ENCODE data around the gene ACRV1. TPM values are rescaled to one million over a fixed set of nuclear protein-coding genes. Genes with fewer than 3 reads are reported as not detected.
A peak's percentile ranks its signal among the peaks of the same experiment; 100 is the strongest.

ACRV1 gene
- total and polyA plus RNA-seq, 12 donors, result not detected

- no peaks in the 10 kb centered on the region for H3K4me1 ChIP-seq
- no peak overlapping the region for H3K27ac ChIP-seq
- H3K9me3 ChIP-seq, result no peaks in the 10 kb centered on the region
- no peaks in the 10 kb centered on the region for H3K27me3 ChIP-seq
- H3K4me3 ChIP-seq, result no peak overlapping the region
- H3K36me3 ChIP-seq, result peaks cover 0 to 44% (median 0%) of the 10 kb centered on the region in 9 donors
- WGBS, 2 donors, result 77 to 79% methylated on average over 1 of the region's 1 CpG
- ATAC-seq (no peak), DNase-seq (no peak)
- intact Hi-C loops (cut with DNase I), result no loop called here
- no peak for TF ChIP-seq CTCF (IDR thresholded peaks at IDR 0.05)
These were observed 42.3 kb downstream of the ACRV1 start for GRCh38 chr11:125638315-125638714.

DNA sequence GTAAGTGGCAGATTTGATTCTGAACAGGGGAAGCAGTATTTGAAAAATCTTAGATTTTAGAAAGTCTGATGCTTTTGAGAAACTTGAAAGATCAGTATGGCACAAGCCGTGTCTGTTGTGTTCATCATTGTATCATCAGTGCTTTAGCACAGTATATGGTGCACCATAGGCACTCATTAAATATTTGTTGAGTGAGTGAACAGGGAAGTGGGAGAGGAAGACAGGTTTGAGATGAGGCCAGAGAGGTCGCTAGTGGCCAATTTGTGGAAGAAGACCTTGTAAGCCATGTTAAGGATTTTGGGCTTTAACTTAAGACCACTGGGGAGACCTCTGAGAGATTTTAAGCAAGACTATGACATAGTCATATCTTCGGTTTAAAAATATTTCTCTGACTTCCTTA is 42.8 kb downstream of the ACRV1 start:
- DNase-seq (no peak), ATAC-seq (no peak)
- H3K27ac ChIP-seq, result no peak overlapping the region
- TF ChIP-seq CTCF (IDR thresholded peaks at IDR 0.05), result no peak
- no peaks in the 10 kb centered on the region for H3K27me3 ChIP-seq
- intact Hi-C loops (cut with DNase I), result no loop called here
- H3K4me1 ChIP-seq, result no peaks in the 10 kb centered on the region
- peaks cover 0 to 46% (median 0%) of the 10 kb centered on the region in 9 donors for H3K36me3 ChIP-seq
- H3K9me3 ChIP-seq, result no peaks in the 10 kb centered on the region
- H3K4me3 ChIP-seq, result no peak overlapping the region
- 87 to 94% methylated on average over 3 of the region's 3 CpGs for WGBS, 2 donors

- Histone ChIP-seq H3K4me3 (peak overlapping the region in 1 of 10 donors; percentile 79), H3K9me3 (no peaks in the 10 kb centered on the region), H3K36me3 (peaks cover 0 to 21% (median 0%) of the 10 kb centered on the region in 9 donors), H3K4me1 (peaks cover 0 to 25% (median 20%) of the 10 kb centered on the region in 9 donors), H3K27me3 (no peaks in the 10 kb centered on the region), H3K27ac (no peak overlapping the region)
- DNase-seq, result no peak
- no peak for ATAC-seq
- WGBS, 2 donors, result 68 to 72% methylated on average over 7 of the region's 7 CpGs
- intact Hi-C loops (cut with DNase I), result loop anchor here in 7 of 10 donors (5.0 to 10.0 kb wide), 8 partner anchors 35 to 580 kb away; partner anchors contain the start of genes HYLS1 (in 3 of the 7), EI24 (in 1 of the 7), FEZ1 (in 1 of the 7) and STT3A (in 1 of the 7)
- no peak for TF ChIP-seq CTCF (IDR thresholded peaks at IDR 0.05)
These were observed 53.3 kb downstream of the ACRV1 start for GRCh38 chr11:125627236-125627910.

- peak in 4 of 9 donors; percentile 17 to 40 (median 20) for TF ChIP-seq CTCF (IDR thresholded peaks at IDR 0.05)
- Histone ChIP-seq H3K27me3 (no peaks in the 10 kb centered on the region), H3K36me3 (peaks cover 0 to 30% (median 3%) of the 10 kb centered on the region in 9 donors), H3K4me1 (peaks cover 0 to 28% (median 20%) of the 10 kb centered on the region in 9 donors), H3K4me3 (peak overlapping the region; percentile 32 to 95 (median 70)), H3K9me3 (no peaks in the 10 kb centered on the region), H3K27ac (peak overlapping the region in 9 of 10 donors; percentile 93 to 99 (median 96))
- intact Hi-C loops (cut with DNase I), result loop anchor here in 7 of 10 donors (5.0 to 10.0 kb wide), 8 partner anchors 34 to 581 kb away; partner anchors contain the start of genes HYLS1 (in 3 of the 7), EI24 (in 1 of the 7), FEZ1 (in 1 of the 7) and STT3A (in 1 of the 7)
- DNase-seq (no peak), ATAC-seq (peak in 5 of 8 donors; percentile 6 to 52 (median 12))
- WGBS, 2 donors, result 1% methylated on average over 16 to 18 of the region's 18 CpGs
These were observed 54.2 kb downstream of the ACRV1 start for GRCh38 chr11:125626288-125626950.
